HepG2 (cell line): ENCODE results near the gene USP19.
A peak's percentile ranks its signal among the peaks of the same experiment; 100 is the strongest.

Experiments
- CC2D1A ChIP-seq: sonication (generic); formaldehyde crosslinking; IDR thresholded peaks from 2 replicates; pipeline ENCODE4 v1.8.1; 2023; ENCODE audit warnings: mild to moderate bottlenecking, missing genetic modification reagents
- CTCF ChIP-seq: sonication (generic); formaldehyde crosslinking; IDR thresholded peaks from 2 replicates; pipeline ENCODE4 v1.5.0; 2020; ENCODE audit warnings: mild to moderate bottlenecking, missing genetic modification reagents, moderate library complexity
- GABPA ChIP-seq, 2 experiments: IDR thresholded peaks; 2 replicates each; pipeline ENCODE4 v1.6.1; 2011 to 2016; ENCODE audit warnings: low read depth in 2 of 2, low read length in 1 of 2, missing biosample characterization in 1 of 2, missing genetic modification characterization in 1 of 2
- ONECUT2 ChIP-seq: sonication (generic); formaldehyde crosslinking; IDR thresholded peaks from 2 replicates; pipeline ENCODE4 v1.4.0; 2020; ENCODE audit warnings: missing genetic modification reagents
- SUZ12 ChIP-seq: fragments of 150-350 bp; IDR thresholded peaks from 2 replicates; pipeline ENCODE4 v1.6.1; 2014; ENCODE audit warnings: low read depth, low read length
- ZNF362 ChIP-seq: sonication (generic); formaldehyde crosslinking; IDR thresholded peaks from 2 replicates; pipeline ENCODE4 v1.4.0; 2020; ENCODE audit warnings: missing genetic modification reagents, mild to moderate bottlenecking, borderline replicate concordance
- ZNF639 ChIP-seq: conservative IDR thresholded peaks from 2 replicates; pipeline ENCODE4 v1.6.1; 2018; ENCODE audit warnings: missing genetic modification reagents
- ZNF777 ChIP-seq: sonication (generic); formaldehyde crosslinking; IDR thresholded peaks from 2 replicates; pipeline ENCODE4 v1.4.0; 2020; ENCODE audit warnings: missing genetic modification reagents
- TF ChIP-seq, protein P1 (sequence below): sonication (generic); formaldehyde crosslinking; IDR thresholded peaks from 2 replicates; pipeline ENCODE4 v1.4.0; 2020; ENCODE audit warnings: mild to moderate bottlenecking, low read depth, missing genetic modification reagents

DNA sequence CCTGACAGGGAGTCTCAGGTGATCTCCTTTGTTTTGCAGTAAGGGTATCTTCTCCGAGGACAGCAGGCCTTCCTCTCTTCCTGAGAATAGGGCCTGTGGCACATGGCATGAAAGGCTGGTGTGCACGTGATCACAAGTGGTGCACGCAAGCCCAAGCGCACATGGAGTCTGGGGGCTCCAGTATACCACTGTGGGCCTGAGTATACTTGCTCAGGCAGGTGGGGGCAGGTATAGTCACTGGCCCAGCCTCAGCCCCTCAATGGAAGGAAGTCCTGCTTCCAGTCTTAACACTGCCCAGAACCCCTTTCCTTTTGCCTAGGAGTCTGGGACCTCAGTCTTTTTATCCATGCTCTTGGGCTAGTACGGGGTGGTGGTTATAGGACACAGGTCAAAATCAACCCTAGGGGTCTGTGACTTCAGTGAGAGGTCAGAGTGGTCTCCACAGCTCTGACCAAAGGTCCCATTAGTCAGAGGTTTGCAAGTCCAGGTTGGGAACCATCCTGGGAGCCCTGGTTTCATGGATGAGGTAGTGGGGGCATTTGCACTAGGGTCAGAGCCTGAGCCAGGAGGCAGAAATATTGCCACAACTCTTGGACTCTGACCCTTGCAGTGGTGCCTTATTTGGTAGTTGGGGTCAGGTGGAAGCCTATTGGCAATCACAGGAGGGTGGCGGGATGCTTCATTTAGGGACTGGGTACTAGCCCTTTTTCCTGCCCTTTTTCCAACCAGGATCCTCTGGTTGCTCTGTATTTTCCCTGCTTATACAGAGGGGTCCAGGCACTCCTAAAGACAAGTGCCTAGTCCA, 46.3 kb upstream of the USP19 start:
- TF ChIP-seq, protein P1, sequence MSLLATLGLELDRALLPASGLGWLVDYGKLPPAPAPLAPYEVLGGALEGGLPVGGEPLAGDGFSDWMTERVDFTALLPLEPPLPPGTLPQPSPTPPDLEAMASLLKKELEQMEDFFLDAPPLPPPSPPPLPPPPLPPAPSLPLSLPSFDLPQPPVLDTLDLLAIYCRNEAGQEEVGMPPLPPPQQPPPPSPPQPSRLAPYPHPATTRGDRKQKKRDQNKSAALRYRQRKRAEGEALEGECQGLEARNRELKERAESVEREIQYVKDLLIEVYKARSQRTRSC: no peak
- no peak for TF ChIP-seq CTCF
- no peak for TF ChIP-seq CC2D1A (CRISPR knock-in tag)
- TF ChIP-seq ONECUT2 (CRISPR knock-in tag): no peak
- no peak for TF ChIP-seq ZNF777
- no peak for TF ChIP-seq GABPA (IDR thresholded peaks at IDR 0.05; ENCODE audit: low read depth, low read length)
- peak; percentile 40; the same call in 1 of the 2 replicates for TF ChIP-seq GABPA (CRISPR knock-in tag; IDR thresholded peaks at IDR 0.05; ENCODE audit: low read depth)
- TF ChIP-seq ZNF639 (CRISPR knock-in tag): no peak
- TF ChIP-seq ZNF362 (CRISPR knock-in tag): no peak
- TF ChIP-seq SUZ12: no peak
